Fibroblast of upper back skin (primary cell): ENCODE results near the gene CD244.
"Not testable (repeated sequence)": the region's sequence is repeated elsewhere in the genome, so short reads cannot be mapped to it uniquely, and the experiment has no call there.

Source experiments
- DNase-seq: peaks from one replicate; pipeline ENCODE4 v3.0.0-alpha.2; 2013

CD244 gene

GRCh38 chr1:160808289-160808688 lies 54.4 kb downstream of the CD244 start:
- DNase-seq, result no peak

- no peak for DNase-seq
Observed at GRCh38 chr1:160807738-160808137, 54.9 kb downstream of the CD244 start.

GRCh38 chr1:160807247-160807646 lies 55.4 kb downstream of the CD244 start:
- no peak for DNase-seq

GRCh38 chr1:160806784-160807183 lies 55.9 kb downstream of the CD244 start:
- DNase-seq, result no peak

GRCh38 chr1:160806109-160806665 lies 56.5 kb downstream of the CD244 start:
- DNase-seq, result no peak

- no peak for DNase-seq
Observed at GRCh38 chr1:160801836-160802580, 60.7 kb downstream of the CD244 start.

GRCh38 chr1:160800645-160801408 lies 61.9 kb downstream of the CD244 start:
- no peak for DNase-seq

- no peak for DNase-seq
Observed at GRCh38 chr1:160800142-160800541, 62.5 kb downstream of the CD244 start.

- DNase-seq, result no peak
Observed at GRCh38 chr1:160799641-160800040, 63.0 kb downstream of the CD244 start.

- DNase-seq, result no peak
Observed at GRCh38 chr1:160798439-160798838, 64.2 kb downstream of the CD244 start.

GRCh38 chr1:160797861-160798273 lies 64.8 kb downstream of the CD244 start:
- no peak for DNase-seq

GRCh38 chr1:160797271-160797709 lies 65.4 kb downstream of the CD244 start:
- DNase-seq, result no peak

GRCh38 chr1:160795951-160796383 lies 66.7 kb downstream of the CD244 start, which contains the start of gene LY9:
TSS of gene LY9 (plus strand) at chr1:160796174. CDS start at chr1:160796188, 14 bp downstream.
- no peak for DNase-seq

GRCh38 chr1:160794376-160794775 lies 68.3 kb downstream of the CD244 start:
- DNase-seq, result no peak

GRCh38 chr1:160789702-160790611 lies 72.7 kb downstream of the CD244 start:
- no peak for DNase-seq

GRCh38 chr1:160789051-160789701 lies 73.5 kb downstream of the CD244 start:
- DNase-seq, result no peak

GRCh38 chr1:160782988-160783765 lies 79.5 kb downstream of the CD244 start:
- DNase-seq, result not testable (repeated sequence)

- DNase-seq, result no peak
Observed at GRCh38 chr1:160781914-160782689, 80.6 kb downstream of the CD244 start.

- no peak for DNase-seq
Observed at GRCh38 chr1:160781186-160781766, 81.4 kb downstream of the CD244 start.

GRCh38 chr1:160780398-160780755 lies 82.3 kb downstream of the CD244 start:
- no peak for DNase-seq
